Measurements from ENCODE around the gene CZIB. TPM values are rescaled to one million over a fixed set of nuclear protein-coding genes. Genes with fewer than 3 reads are reported as not detected.

Gene CZIB
- total RNA-seq, 1 experiment from 2014 or later = 43.1 TPM

DNA sequence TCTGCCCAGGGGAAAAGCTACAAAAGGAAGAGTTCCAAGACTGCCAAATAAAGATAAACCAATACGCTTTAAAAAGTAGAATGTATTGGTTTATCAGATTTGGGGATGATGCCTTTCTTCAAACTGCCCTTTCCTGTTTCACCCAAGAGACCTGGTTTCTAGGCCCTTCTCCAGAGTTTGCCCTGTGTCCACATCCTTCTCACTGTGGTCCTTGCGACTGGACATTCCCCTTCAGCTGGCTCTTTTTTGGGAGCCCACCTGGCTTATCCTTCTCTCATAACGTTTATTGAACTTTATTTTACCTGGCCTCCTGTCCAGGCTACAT lies 490 bp upstream of the CZIB start (continued):
- TF ChIP-seq, protein P1, sequence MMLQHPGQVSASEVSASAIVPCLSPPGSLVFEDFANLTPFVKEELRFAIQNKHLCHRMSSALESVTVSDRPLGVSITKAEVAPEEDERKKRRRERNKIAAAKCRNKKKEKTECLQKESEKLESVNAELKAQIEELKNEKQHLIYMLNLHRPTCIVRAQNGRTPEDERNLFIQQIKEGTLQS (IDR thresholded peaks at IDR 0.05) = no peak
- no peak for TF ChIP-seq ELF1 (IDR thresholded peaks at IDR 0.05; ENCODE audit: borderline replicate concordance, low read depth)
- TF ChIP-seq SRF (IDR thresholded peaks at IDR 0.05; ENCODE audit: low read depth) = no peak

DNA sequence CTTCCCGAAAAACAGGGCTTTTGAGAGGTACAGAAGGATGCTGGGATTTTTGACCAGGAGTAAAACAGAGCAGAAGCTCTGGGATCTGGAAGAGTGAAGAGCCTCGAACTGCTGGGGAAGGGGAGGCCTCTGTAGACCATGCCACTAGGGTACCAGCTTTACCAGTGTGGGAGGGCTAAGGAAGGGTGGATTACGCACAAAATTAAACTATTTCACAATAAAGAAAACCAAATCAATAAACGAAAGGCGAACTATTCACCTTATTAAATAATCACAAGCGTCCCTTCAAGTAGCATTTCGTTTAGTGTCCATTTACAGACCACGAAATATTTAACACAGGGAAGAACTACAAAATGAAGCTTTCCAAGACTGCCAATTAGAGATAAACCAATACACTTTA lies 723 bp downstream of the CZIB start:
- no peaks in the 10 kb centered on the region for H3K9me2 ChIP-seq (ENCODE audit: insufficient read depth)
- ChIA-PET CTCF (no interaction called here), RAD21 (ENCODE audit: low non-redundant PET in 1 of 2, low total read pairs in 2 of 2, uncharacterized antibody in 2 of 2, unreplicated experiment in 2 of 2) (no interaction called here), POLR2A (interaction anchor here (2.0 kb wide), 1 partner anchor 19 kb away, joined by 6 read pairs; the partner anchor contains the start of gene MAGOH)
- H3K27ac ChIP-seq (ENCODE audit: low read depth, low read length) = peak overlapping the region; percentile 75
- H3K4me3 ChIP-seq (replicated peaks in 1 of 2; ENCODE audit: low read depth in 1 of 2, low read length in 2 of 2) = peak overlapping the region; percentile 75 to 85
- TF ChIP-seq CBX3 (IDR thresholded peaks at IDR 0.05; ENCODE audit: low read depth) = no peak
- TF ChIP-seq SIN3A (IDR thresholded peaks at IDR 0.05; ENCODE audit: low read depth) = no peak
- TF ChIP-seq, protein P2, sequence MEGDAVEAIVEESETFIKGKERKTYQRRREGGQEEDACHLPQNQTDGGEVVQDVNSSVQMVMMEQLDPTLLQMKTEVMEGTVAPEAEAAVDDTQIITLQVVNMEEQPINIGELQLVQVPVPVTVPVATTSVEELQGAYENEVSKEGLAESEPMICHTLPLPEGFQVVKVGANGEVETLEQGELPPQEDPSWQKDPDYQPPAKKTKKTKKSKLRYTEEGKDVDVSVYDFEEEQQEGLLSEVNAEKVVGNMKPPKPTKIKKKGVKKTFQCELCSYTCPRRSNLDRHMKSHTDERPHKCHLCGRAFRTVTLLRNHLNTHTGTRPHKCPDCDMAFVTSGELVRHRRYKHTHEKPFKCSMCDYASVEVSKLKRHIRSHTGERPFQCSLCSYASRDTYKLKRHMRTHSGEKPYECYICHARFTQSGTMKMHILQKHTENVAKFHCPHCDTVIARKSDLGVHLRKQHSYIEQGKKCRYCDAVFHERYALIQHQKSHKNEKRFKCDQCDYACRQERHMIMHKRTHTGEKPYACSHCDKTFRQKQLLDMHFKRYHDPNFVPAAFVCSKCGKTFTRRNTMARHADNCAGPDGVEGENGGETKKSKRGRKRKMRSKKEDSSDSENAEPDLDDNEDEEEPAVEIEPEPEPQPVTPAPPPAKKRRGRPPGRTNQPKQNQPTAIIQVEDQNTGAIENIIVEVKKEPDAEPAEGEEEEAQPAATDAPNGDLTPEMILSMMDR (IDR thresholded peaks at IDR 0.05 in 2 of 3, conservative IDR thresholded peaks at IDR 0.05 in 1 of 3; ENCODE audit: borderline replicate concordance in 1 of 3, insufficient read depth in 1 of 3, low read depth in 2 of 3, low read length in 2 of 3) = no peak
- TF ChIP-seq, protein P3, sequence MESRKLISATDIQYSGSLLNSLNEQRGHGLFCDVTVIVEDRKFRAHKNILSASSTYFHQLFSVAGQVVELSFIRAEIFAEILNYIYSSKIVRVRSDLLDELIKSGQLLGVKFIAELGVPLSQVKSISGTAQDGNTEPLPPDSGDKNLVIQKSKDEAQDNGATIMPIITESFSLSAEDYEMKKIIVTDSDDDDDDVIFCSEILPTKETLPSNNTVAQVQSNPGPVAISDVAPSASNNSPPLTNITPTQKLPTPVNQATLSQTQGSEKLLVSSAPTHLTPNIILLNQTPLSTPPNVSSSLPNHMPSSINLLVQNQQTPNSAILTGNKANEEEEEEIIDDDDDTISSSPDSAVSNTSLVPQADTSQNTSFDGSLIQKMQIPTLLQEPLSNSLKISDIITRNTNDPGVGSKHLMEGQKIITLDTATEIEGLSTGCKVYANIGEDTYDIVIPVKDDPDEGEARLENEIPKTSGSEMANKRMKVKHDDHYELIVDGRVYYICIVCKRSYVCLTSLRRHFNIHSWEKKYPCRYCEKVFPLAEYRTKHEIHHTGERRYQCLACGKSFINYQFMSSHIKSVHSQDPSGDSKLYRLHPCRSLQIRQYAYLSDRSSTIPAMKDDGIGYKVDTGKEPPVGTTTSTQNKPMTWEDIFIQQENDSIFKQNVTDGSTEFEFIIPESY (IDR thresholded peaks at IDR 0.05; ENCODE audit: extremely low read depth, insufficient replicate concordance, low read length) = no peak
- TF ChIP-seq SRF (IDR thresholded peaks at IDR 0.05; ENCODE audit: low read depth) = no peak
- no peak for TF ChIP-seq YY1 (IDR thresholded peaks at IDR 0.05; ENCODE audit: extremely low read depth, insufficient replicate concordance, low read depth, low read length)
- TF ChIP-seq JUND (IDR thresholded peaks at IDR 0.05) = no peak
- TF ChIP-seq EZH2 (IDR thresholded peaks at IDR 0.05) = no peak
- TF ChIP-seq, protein P1 (IDR thresholded peaks at IDR 0.05) = no peak
- no peak for TF ChIP-seq CEBPB (IDR thresholded peaks at IDR 0.05; ENCODE audit: low read depth)
- TF ChIP-seq EGR1 (IDR thresholded peaks at IDR 0.05; ENCODE audit: low read depth) = no peak
- H3K4me2 ChIP-seq (ENCODE audit: low read length) = peak overlapping the region; percentile 82
- intact Hi-C loops (cut with micrococcal nuclease) = no loop called here
- H3K4me1 ChIP-seq (ENCODE audit: control insufficient read depth in 1 of 2, insufficient read depth in 2 of 2, low read length in 2 of 2) = peaks cover 9 to 18% of the 10 kb centered on the region in 2 experiments; a peak in 3 of 4 replicates
- H3K79me2 ChIP-seq (ENCODE audit: insufficient read depth, low read length) = peaks cover 12% of the 10 kb centered on the region
- no peaks in the 10 kb centered on the region for H4K20me1 ChIP-seq (ENCODE audit: insufficient read depth)
- BruUV-seq (replicated peaks) = TSS peak; percentile 85
- H3K9me3 ChIP-seq (ENCODE audit: control insufficient read depth in 1 of 2, insufficient read depth in 1 of 2, low read depth in 1 of 2, low read length in 2 of 2) = no peaks in the 10 kb centered on the region
- ATAC-seq (no peak), DNase-seq (ENCODE audit: low read depth, low spot score) (no peak)
- no peaks in the 10 kb centered on the region for H3K27me3 ChIP-seq (ENCODE audit: insufficient read depth, low read length)
- peak overlapping the region; percentile 76 for H3K9ac ChIP-seq (ENCODE audit: low read length)
- no peak overlapping the region for H2AFZ ChIP-seq (ENCODE audit: low read depth, low read length, poor library complexity, severe bottlenecking)
- peaks cover 0 to 8% of the 10 kb centered on the region in 2 experiments; a peak in 1 of 4 replicates for H3K36me3 ChIP-seq (ENCODE audit: control insufficient read depth in 1 of 2, insufficient read depth in 2 of 2, low read length in 2 of 2)

Measured in HCT116 (cell line).